ENCODE results near the gene PRSS33. TPM values are rescaled to one million over a fixed set of nuclear protein-coding genes. Genes with fewer than 3 reads are reported as not detected.
A peak's percentile ranks its signal among the peaks of the same experiment; 100 is the strongest.

The PRSS33 gene
- total and polyA plus RNA-seq, 9 of the 15 experiments (the other 6 are each of a cell fraction or from before 2014, with no cell fraction given), result not detected

DNA sequence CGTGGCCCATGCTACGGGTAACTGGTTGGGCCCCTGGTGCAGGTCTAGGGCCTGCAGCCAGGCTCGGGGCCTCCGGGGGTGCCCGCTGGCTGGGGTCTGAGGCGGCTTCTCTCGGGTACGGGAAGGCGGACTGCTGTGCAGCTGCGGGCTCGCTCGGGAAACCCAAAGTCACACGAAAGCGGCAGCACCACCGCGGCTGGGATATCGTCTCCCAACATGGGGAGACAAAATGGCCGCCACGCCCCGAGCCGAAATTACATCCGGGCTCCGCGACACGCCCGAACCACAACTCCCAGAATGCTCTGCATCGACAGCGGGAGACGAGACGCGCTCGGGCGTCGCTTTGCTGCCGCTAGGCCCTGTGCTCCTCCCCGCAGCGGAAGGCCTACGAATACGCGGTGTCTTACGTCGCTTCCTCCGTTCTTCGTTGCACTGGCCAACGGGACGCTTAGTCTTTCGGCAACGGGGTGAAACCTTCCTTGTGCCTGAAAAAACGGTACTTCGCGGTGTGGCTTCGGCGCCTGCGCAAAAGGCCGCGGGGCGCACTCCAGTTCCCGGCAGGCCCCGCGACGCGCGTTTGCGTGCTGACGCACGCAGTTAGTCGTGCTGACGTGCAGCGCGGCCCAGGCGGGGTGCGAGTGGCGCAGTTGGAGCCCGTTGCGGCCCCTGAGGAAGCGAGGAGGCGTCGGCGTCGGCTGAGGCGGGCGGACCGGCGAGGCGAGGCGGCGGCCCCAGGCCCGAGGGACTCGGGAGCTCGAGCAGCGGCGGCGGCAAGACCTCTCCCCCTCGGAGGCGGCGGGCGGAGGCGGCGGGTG is 35.1 kb downstream of the PRSS33 start, which contains the start of gene SRRM2 (continued):
- TF ChIP-seq, protein P1, sequence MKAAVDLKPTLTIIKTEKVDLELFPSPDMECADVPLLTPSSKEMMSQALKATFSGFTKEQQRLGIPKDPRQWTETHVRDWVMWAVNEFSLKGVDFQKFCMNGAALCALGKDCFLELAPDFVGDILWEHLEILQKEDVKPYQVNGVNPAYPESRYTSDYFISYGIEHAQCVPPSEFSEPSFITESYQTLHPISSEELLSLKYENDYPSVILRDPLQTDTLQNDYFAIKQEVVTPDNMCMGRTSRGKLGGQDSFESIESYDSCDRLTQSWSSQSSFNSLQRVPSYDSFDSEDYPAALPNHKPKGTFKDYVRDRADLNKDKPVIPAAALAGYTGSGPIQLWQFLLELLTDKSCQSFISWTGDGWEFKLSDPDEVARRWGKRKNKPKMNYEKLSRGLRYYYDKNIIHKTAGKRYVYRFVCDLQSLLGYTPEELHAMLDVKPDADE (conservative IDR thresholded peaks at IDR 0.05; ENCODE audit: control insufficient read depth, low read depth, low read length), result peak; percentile 75; the same call in 1 of the 2 replicates
- no peak for TF ChIP-seq ZFPM2 (CRISPR knock-in tag; IDR thresholded peaks at IDR 0.05)
- TF ChIP-seq, protein P2, sequence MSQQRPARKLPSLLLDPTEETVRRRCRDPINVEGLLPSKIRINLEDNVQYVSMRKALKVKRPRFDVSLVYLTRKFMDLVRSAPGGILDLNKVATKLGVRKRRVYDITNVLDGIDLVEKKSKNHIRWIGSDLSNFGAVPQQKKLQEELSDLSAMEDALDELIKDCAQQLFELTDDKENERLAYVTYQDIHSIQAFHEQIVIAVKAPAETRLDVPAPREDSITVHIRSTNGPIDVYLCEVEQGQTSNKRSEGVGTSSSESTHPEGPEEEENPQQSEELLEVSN (IDR thresholded peaks at IDR 0.05; ENCODE audit: borderline replicate concordance in 1 of 2, extremely low read depth in 1 of 2, insufficient read depth in 1 of 2, insufficient read length in 1 of 2, low read depth in 1 of 2, low read length in 1 of 2, poor library complexity in 1 of 2, severe bottlenecking in 1 of 2), result peak; percentile 80 to 85
- TF ChIP-seq, protein P3, sequence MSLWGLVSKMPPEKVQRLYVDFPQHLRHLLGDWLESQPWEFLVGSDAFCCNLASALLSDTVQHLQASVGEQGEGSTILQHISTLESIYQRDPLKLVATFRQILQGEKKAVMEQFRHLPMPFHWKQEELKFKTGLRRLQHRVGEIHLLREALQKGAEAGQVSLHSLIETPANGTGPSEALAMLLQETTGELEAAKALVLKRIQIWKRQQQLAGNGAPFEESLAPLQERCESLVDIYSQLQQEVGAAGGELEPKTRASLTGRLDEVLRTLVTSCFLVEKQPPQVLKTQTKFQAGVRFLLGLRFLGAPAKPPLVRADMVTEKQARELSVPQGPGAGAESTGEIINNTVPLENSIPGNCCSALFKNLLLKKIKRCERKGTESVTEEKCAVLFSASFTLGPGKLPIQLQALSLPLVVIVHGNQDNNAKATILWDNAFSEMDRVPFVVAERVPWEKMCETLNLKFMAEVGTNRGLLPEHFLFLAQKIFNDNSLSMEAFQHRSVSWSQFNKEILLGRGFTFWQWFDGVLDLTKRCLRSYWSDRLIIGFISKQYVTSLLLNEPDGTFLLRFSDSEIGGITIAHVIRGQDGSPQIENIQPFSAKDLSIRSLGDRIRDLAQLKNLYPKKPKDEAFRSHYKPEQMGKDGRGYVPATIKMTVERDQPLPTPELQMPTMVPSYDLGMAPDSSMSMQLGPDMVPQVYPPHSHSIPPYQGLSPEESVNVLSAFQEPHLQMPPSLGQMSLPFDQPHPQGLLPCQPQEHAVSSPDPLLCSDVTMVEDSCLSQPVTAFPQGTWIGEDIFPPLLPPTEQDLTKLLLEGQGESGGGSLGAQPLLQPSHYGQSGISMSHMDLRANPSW (CRISPR knock-in tag; IDR thresholded peaks at IDR 0.05), result peak; percentile 92
- TF ChIP-seq, protein P4, sequence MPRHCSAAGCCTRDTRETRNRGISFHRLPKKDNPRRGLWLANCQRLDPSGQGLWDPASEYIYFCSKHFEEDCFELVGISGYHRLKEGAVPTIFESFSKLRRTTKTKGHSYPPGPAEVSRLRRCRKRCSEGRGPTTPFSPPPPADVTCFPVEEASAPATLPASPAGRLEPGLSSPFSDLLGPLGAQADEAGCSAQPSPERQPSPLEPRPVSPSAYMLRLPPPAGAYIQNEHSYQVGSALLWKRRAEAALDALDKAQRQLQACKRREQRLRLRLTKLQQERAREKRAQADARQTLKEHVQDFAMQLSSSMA (CRISPR knock-in tag; IDR thresholded peaks at IDR 0.05), result no peak
- TF ChIP-seq NFIX (CRISPR knock-in tag; IDR thresholded peaks at IDR 0.05; ENCODE audit: low read depth), result no peak
- TF ChIP-seq, protein P5, sequence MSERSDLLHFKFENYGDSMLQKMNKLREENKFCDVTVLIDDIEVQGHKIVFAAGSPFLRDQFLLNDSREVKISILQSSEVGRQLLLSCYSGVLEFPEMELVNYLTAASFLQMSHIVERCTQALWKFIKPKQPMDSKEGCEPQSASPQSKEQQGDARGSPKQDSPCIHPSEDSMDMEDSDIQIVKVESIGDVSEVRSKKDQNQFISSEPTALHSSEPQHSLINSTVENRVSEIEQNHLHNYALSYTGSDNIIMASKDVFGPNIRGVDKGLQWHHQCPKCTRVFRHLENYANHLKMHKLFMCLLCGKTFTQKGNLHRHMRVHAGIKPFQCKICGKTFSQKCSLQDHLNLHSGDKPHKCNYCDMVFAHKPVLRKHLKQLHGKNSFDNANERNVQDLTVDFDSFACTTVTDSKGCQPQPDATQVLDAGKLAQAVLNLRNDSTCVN (CRISPR knock-in tag; IDR thresholded peaks at IDR 0.05), result no peak
- TF ChIP-seq BRCA1 (IDR thresholded peaks at IDR 0.05), result no peak
- TF ChIP-seq BRCA1 (CRISPR knock-in tag; IDR thresholded peaks at IDR 0.05), result no peak
- TF ChIP-seq BRD4 (IDR thresholded peaks at IDR 0.05), result peak; percentile 46; the same call in 1 of the 2 replicates
- TF ChIP-seq KDM5B (IDR thresholded peaks at IDR 0.05; ENCODE audit: insufficient replicate concordance, low read depth, low read length), result peak; percentile 62
- TF ChIP-seq ZNF436 (CRISPR knock-in tag; IDR thresholded peaks at IDR 0.05), result no peak
- TF ChIP-seq, protein P6, sequence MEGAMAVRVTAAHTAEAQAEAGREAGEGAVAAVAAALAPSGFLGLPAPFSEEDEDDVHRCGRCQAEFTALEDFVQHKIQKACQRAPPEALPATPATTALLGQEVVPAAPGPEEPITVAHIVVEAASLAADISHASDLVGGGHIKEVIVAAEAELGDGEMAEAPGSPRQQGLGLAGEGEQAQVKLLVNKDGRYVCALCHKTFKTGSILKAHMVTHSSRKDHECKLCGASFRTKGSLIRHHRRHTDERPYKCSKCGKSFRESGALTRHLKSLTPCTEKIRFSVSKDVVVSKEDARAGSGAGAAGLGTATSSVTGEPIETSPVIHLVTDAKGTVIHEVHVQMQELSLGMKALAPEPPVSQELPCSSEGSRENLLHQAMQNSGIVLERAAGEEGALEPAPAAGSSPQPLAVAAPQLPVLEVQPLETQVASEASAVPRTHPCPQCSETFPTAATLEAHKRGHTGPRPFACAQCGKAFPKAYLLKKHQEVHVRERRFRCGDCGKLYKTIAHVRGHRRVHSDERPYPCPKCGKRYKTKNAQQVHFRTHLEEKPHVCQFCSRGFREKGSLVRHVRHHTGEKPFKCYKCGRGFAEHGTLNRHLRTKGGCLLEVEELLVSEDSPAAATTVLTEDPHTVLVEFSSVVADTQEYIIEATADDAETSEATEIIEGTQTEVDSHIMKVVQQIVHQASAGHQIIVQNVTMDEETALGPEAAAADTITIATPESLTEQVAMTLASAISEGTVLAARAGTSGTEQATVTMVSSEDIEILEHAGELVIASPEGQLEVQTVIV (CRISPR knock-in tag; IDR thresholded peaks at IDR 0.05; ENCODE audit: borderline replicate concordance), result 0 out of 2 replicates have a peak, but pooled peaks have one; percentile 11
- no peak for TF ChIP-seq TFAM (CRISPR knock-in tag; conservative IDR thresholded peaks at IDR 0.05)
- no peak for TF ChIP-seq TCF3 (CRISPR knock-in tag; IDR thresholded peaks at IDR 0.05)
- TF ChIP-seq FOS (IDR thresholded peaks at IDR 0.05; ENCODE audit: extremely low read depth, insufficient read length), result no peak

Data from K562 (cell line).